GM19397 (cell line): Measurements from ENCODE around the gene EGFL7.

Source experiments
- ATAC-seq: cut with Tn5 transposase; IDR thresholded peaks from one replicate; pipeline ENCODE4 v1.9.1; 2021; ENCODE audit warnings: mild to moderate bottlenecking, moderate library complexity; ENCODE audit not compliant: unreplicated experiment

Gene EGFL7

DNA sequence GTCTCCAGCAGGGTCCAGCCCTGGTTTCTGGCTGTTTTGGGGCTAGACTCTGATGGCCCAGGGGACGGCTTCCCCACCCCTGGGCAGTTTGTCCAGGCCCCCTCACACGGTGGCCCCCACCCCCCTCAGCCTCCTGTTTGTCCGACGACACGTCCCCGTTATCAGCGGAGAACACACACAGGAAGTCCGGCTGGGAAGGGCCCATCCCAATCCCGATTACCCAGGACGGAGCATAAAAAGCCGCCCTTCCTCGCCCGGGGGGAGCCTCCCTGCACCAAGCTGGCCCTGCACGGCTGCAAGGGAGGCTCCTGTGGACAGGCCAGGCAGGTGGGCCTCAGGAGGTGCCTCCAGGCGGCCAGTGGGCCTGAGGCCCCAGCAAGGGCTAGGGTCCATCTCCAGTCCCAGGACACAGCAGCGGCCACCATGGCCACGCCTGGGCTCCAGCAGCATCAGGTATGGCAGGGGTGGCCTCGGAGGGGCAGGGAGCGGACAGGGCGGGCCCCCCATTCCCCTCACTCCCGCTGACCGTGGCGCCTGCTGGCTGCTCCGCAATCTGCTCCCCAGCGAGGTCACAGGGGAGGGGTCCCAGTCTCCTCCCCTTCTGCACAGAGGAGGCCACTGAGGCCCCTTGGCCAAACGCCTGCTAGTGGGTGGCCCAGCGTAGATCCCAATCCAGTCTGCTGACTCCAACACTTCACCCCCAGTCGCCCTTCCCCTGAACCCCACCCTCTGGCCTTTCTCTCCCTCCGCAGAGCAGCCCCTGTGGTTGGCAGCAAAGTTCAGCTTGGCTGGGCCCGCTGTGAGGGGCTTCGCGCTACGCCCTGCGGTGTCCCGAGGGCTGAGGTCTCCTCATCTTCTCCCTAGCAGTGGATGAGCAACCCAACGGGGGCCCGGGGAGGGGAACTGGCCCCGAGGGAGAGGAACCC lies at the start of gene EGFL7:
EGFL7 (plus strand) TSS at position 261 of the 926 bp plus-strand sequence. CDS start 5,367 bp downstream, outside the sequence.
- no peak for ATAC-seq

DNA sequence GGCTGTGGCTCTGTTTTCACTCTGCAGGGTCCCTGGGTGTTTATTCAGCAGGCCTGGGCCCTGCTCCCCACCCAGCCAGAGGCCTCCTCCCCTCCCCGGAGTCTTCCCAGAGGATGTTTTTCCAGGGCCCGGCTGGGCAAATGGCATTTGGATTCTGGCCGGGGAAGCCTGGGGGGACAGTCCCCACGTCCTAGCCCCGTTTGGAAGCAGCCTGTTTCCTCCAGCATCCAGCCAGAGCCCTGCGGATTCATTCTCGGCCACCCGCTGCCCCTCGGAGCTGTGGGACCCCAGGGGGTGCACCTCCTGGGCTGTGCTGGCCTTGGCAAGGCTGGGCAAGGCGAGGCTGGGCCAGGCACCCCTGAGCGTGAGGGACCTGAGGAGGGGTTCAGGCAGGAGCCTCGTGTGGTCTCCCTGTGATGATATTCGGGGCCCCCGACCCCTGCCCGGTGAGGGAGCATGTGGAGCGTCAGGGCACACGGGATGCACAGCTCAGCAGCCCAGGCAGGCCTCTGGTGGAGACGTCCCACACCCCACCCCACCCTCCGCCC lies 48.8 kb upstream of the EGFL7 start:
- ATAC-seq: no peak

DNA sequence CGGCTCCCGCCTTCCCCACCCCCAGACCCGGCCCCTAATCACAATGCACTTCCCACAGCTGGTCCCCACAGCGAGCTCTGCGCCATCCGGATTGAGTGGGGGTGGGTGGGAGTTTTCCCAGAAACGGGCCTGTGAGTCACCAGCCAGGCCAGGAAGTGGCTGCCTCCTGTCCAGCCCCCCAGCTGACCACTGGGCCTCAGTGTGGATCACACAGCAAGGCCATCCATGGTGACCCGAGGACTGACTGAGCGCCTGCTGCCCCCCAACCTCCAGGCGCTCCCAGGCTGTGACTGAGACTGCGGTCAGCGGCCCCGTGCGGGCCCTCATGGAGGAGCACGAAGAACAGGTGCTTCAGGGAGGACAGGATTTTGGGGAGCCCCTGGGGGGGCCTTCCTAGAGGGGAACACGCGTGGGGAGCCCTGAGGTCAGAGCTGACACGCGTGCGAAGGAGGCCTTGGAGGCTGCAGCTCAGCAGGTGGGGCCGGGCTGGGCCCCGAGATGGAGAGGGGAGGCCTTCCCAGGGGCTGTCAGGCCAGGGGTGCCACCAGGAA lies 48.3 kb upstream of the EGFL7 start:
- ATAC-seq: no peak

DNA sequence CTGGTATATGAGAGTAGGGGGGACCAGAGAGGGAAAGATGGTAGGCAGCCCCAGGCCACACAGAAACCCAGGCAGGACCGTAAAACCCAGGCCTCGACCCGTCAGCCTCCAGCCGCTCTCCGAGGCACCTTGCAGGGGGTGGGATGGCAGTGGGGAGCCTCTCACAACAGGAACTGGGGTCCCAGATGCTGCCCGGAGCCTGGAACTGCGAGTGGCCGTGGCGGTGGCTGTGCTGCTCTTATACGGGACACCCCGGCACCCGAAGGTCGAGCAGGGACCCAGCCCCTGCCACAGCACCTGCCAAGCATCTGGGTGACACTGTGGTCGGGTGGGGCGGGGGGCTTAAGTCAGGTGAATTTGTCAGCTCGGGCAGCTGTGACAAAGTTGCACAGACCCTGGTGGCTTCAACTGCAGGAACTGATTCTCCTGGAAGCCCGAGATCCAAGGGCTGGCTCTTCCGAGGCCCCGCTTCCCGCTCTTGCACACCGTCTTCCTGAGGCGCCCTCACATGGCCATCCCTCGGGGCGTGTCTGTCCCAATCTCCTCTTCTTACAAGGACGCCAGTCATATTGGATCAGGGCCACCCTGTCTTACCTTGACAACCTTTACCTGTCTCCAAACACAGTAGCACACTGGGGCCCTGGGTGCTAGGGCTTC lies 47.6 kb upstream of the EGFL7 start:
- ATAC-seq: no peak

DNA sequence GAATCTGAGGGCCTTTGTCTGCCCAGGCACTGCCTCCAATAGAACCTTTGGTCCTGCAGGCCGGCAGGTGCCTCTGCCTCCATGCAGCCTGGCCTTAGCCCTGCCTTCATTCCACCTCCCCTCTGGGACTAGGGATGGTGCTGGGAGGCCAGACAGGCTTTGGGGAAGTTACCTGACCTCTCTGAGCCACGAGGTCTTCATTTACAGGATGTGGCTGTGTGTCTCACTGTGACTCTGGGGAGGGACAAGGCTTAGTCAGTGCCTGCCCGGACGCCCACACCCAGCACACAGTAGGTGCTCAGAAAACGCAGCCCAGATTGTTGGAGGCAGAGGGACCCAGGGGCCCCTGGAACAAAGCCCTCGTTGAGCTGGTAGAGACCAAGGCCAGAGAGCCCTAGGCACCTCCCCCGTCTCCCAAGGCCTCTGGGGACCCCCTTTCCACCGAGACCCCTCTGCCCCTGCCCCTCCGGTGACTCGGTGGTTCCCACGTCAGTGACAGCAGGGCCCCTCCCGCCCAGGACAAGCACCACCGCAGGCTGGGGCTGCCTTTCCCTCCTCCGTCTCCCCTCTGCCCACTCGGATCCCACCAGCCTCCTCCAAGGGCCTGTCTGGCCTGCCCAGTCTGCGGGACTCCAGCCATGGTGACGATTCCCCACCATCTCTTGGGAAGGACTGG lies 46.9 kb upstream of the EGFL7 start:
- ATAC-seq: no peak

DNA sequence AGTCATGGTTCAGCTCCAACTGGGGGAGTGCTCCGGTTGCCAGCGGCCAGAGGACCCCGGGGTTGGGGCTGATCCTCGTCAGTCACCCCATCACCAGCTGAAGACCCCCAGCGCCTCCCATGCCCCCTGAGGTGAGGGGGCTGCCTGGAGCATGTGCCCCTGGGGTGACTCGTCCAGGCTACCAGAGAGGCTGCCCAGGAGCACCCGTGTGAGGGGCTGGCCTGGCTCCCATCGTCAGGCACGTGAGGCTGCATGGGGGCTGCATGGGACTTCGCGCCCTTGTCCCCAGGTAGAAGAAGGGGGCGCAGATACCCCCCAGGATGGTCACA lies 46.4 kb upstream of the EGFL7 start:
- no peak for ATAC-seq

DNA sequence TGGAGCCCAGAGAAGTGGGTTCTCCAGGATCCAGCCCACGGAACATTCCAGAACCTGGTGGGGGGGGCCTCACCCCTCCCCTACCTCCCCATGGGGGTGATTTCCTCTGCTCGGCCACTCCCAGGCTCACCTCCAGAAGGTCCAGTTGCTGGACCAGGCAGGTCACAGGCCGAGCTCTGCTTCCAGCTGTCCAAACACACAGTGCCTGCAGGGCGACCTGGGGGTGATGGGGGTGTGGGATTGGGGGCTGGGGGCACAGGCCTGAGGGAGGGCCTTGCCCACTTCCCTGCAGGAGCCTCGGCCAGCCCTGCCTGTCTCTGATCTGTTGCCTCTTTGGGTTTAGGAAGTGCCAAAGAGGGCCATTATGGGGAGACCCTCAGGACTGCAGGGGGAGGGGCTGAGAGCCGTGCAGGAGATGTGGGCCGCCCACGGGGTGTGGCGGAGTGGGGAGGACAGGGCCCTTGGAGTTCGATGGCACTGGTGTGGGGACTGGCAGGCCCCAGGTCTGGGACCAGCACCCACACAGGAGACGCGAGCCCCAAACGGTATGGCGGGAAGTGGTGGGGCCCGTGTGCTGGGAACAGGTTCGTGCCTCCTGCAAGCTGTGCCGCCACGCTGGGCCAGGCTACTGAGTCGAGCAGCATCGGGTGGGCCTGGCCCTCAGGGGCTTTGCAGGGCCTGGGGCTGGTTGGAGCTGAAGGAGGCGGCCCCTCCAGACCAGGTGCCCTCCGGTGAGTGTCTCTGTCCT lies 45.6 kb upstream of the EGFL7 start:
- no peak for ATAC-seq

DNA sequence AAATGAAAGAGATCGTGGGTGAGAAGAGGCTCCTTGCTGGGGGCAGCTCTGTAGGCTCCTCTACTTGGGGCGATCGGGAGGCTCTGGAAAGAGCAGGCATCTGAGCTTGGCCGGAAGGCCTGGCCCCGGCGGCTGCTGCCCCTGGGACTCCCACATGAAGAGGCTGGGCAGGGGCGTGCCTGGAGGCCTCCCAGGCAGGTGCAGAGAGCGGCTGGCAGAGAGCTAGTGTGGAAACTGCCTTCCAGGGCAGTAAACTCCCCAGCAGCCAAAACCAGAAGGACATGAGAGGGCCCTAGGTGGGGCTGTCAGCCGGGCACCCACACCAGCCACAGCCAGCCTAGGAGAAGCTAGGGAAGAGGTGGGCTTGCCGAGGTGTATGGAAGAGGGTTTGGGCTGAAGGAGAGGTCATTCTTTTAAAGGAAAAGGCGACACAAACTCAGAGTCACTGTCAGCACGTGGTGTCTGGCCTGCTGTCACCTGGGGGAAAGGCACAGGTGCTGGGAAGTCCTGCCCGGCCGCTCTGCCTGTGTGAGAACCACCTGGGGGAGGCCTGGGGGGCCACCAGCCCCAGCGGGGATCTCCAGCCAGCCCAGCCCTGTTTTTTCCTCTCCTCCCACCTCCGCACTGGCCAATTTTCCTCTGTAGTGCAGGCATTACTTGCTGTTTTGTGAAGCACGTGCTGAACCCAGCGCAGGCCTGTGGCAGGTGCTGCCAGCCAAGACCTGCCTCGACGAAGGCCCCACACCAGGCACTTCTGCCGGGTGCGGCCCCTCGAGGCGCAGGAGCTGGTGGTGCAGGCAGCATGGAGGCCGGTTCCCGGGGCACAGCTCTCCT lies 44.8 kb upstream of the EGFL7 start:
- ATAC-seq: no peak

DNA sequence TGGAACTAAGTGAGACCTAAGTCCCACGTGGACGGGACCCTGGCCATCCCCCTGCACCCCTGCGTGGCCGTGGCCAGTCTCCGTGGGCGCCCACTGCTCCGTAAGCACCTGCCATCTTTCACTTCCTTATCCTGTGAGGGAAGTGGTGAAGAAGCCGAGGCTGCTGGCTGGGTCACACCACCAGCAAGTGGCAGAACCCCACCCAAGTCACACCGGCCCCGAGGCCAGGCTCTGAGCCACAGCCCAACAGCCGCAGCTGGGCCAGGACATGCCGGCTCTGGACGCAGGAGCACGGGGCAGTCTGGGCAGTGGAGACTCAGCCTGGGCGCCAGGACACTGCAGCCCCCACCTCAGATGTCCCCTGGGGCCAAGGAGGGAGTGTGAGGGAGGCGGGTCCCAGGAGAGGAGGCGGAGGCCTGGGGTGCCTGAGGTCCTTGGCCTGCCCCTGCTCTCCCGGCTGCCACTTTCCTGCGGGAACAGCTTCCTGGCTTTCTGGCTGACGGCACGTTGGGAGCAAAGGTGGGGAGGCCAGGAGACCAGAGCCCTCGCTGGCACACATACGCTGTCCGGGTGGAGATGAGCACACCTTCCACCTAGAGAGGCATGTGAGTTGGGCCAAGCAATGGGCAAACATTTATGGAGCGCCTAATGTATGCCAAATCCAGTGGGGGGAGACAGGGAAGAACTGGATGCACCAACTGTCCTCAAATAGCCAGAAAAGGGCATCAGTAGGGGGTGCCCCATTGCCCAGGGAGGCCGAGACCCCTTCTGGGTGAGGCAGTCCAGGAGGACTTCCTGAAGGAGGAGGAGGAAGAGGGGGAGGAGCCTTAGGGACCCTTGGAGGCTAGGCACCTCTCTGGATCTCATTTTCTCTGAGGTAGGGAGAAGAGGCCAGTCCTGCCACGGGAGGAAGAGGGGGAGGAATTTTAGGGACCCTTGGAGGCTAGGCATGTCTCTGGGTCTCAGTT lies 43.9 kb upstream of the EGFL7 start:
- no peak for ATAC-seq

DNA sequence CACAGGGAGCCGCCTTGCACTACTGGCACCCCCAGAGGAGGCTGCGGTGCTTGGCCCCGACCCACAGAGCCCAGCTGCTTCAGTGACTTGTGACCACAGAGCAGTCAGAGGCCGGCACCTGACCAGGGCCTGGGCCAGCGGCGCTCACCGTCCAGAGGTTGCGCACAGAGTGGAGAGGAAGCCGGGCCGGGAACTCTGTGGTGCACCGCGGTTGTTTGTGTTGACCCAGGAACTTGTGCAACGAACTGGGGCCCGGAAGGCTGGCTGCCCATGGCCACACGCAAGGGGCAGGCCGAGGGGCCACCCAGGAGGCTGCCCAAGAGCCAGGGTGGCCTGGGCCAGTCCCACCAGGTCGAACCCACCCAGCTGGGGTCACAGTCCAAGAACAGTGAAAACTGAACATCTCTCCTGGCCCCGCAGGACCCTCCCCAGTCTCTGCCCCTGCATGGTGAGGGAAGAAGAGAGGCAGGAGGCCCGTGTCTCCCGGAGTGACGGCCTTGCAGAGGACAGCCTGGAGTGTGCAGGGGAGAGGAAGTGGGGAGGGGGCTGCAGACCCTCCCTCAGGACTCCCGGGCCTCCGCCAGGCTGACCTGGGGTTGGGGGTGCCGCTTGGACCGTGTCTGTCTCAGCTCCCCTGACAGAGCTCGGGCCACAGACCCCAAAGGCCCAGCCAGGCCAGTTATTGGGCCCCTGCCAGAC lies 42.8 kb upstream of the EGFL7 start:
- ATAC-seq: no peak

DNA sequence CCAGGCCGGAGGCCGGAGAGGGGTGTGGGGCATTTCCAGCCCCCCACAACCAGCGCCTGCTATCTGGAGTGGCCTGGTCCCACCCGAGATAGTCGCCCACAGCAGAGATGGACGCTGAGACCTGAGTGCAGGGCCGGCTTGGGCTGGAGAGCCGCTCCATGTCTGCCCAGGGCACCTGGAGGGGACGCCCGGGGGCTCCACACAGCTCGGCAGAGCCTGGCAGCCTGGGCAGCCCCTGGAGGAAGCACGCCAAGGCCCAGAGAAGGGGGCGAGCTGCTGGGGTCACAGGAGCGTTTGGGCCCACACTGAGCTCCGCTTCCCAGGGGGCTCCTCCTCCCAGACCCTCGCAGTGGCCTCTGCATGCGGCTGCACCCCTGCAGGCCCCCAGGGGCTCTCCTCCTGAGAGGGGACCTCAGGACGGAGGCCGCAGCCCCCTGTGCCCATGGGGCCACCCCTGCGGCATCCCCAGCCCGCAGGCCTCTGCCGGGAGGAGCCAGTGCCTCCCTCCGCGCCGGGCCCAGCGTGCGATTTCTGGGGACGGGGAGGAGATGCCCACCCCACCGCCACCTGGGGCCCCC lies 42.2 kb upstream of the EGFL7 start:
- ATAC-seq: no peak

DNA sequence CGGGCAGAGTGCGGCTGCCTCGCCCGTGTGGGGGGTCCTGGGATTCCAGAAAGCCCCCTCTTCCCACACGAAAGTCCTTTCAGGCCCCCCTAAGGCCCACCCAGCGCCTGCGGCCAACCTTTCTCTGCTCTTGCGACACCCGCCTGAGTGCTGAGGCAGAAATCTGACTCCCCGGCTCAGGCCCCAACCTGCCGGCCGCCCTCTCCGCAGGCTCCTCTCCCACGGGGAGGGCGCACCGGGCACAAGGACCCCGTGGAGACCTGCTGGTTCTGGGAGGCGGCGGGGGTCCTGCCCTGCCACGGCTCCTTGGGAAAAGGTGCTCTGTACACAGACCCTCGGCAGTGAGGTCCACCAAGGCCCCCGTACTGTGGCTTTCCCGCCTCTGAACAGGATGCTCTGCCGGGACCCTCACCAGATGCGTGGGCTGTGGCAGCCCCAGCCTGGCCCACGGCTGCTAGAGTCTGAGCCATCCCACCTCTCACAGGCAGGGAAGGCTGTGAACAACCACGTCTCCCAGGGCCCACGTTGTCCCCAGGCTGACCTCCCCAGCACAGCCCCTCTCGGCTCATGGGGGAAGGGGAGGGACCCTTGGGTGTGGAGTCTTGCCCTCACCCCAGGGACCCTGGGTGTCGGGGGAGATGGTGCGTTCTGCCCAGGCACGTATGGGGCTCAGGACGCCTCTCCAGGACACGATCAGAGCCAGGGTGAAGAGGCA lies 41.5 kb upstream of the EGFL7 start:
- no peak for ATAC-seq

DNA sequence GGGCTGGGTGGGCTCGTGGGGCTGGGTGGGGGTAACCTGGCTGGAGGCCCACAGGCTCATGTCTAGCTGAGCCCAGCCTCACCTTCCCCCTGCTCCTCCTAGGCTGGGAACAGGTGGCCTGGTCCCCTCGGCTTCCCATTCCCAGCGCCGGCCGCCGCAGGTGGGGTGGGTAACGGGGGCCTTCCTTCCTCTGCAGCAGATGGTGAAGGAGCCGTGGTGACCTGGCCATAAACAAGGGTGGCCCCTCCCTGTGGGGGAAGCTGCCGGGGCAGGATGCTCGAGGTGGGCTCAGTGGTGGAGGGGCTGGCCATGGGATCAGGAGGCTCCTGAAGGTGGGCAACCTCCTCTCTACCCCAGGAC lies 41.0 kb upstream of the EGFL7 start:
- ATAC-seq: no peak

DNA sequence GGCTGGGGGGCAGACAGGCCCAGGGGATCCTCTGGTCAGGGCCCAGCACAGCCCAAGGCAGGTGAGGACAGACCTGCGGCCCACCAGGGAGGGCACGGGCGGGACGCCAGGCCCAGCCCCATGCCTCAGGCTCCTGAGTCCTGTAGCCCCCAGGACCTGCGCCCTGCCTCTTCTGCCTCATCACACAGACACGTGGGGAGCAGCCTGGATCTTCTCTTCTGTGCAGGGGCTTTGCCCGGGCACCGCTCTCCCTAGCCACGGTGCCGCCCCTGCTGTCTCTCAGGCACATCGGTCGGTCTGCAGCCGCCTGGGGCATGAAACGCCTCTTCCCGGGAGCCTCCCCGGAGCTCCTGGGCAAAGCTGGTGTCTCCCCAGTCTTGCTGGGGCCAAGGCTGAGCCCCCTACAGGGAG lies 40.2 kb upstream of the EGFL7 start:
- no peak for ATAC-seq

DNA sequence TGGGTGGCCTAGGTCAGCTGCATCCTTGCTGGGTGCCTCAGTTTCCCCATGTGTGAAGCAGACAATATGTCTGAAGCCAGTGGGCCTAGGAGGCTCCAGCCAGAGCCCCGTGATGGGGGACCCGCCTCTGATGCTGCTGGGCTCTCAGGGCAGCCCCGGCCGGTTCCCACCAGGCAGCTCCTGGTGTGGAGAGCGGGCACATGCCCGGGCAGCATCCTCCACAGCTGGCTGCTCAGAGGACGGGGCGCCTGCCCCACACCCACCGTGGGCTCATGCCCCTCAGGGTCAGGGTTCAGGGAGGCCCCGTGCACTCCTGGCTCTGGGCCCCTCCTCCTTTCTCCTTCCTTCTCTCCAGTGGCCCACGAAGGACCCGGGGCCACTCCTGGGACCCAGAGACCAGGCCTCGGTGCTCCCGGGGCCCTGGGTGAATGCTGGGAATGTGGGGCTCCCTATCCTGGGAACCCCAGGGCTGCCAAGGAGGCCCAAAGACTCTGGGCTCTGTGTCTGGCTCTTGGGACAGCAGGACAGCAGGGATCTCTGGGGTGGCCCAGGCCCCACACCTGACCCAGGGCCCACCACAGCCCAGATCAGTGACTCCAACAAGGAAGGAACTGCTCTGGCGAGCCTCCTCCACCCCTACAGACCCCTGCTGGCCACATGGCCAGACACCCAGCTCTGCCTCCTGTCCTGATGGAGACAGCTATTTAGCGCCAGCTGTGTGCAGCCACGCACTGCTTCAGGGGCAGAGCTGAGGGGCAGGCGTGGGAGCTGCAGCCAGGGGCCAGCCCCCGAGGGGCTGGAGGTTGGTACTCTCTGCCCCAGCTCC lies 39.5 kb upstream of the EGFL7 start:
- no peak for ATAC-seq

DNA sequence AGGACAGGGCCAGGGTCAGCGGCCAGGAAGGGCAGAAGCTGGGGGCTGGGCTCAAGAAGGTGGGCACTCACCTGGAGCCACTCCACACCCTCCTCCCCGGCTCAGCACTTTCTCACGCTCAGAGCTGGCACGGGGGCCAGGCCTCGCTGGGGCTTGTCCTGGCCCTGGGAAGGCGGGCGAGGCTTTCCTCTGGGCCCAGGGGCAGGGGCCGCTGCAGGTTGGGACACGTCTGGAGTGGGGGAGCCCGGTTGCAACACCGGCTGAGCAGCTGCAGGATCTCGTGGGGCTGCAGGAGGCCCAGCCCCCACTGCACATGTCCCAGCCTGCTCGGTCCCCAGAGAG lies 38.9 kb upstream of the EGFL7 start:
- no peak for ATAC-seq
